SH-SY5Y (cell line): Measurements from ENCODE around the gene TANGO6.

ENCODE experiments used
- GATA2 ChIP-seq: IDR thresholded peaks from 2 replicates; pipeline ENCODE4 v1.6.1; 2011; ENCODE audit warnings: mild to moderate bottlenecking, low read depth, low read length
- GATA3 ChIP-seq: IDR thresholded peaks from 2 replicates; pipeline ENCODE4 v1.6.1; 2011; ENCODE audit warnings: low read depth, mild to moderate bottlenecking, low read length, moderate library complexity

DNA sequence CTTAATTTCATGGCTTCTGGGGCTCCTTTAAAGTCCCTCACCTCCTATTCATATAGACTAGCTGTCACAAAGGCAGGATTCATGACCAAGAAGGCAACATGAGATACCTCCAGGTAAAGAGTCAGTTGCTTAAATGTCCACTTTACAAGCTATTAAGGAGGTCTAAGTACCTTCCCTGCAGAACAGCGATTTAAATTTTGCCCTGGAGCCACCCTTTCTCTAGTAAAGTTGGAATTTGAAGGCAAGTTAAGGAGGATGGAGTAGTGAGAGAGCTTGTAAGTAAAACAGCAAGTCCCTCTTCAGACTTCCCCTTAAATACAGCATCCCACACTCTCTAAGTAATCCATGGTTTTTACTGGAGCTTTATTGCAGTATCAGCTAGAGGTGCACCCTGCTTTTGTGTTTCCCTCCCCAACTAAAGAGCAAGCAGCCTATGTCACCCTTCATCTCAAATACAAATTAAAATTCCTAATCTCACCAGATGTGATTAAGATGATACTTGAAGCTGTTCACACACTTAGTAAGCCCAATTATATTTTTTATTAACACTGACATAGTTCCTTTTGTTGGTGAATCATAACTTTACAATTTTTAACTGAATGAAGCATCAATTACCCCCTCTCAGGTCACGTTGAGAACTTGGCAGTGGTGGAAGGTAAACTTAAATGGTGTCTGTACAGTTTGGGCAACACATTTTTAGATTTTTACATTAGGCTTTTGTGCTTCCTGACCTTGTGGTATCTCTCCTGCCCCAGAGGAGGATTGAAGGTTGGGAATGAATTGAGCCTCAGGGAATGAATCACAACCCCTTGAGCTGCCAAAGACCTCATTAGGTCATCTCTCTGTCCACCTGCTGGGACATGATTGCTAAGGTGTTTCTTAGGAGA lies 108.9 kb downstream of the TANGO6 start:
- TF ChIP-seq GATA2, result no peak
- no peak for TF ChIP-seq GATA3
